Osteoblast (primary cell): ENCODE data around the gene GAK. TPM values are rescaled to one million over a fixed set of nuclear protein-coding genes. Genes with fewer than 3 reads are reported as not detected.

Experiments
- DNase-seq: peaks from one replicate; pipeline ENCODE4 v3.0.0; 2011; ENCODE audit warnings: low spot score, mixed read lengths; ENCODE audit not compliant: insufficient read length; ENCODE audit errors: missing footprints
- H2AFZ ChIP-seq: 2 replicates; pipeline ENCODE4 v1.6.0; 2011; ENCODE audit warnings: mild to moderate bottlenecking, low read length
- H3K27ac ChIP-seq: 2 replicates; pipeline ENCODE4 v1.5.1; 2011; ENCODE audit warnings: mild to moderate bottlenecking, low read depth, low read length, moderate library complexity
- H3K27me3 ChIP-seq: 2 replicates; pipeline ENCODE4 v1.6.0; 2012; ENCODE audit warnings: mild to moderate bottlenecking, control low read depth, inconsistent platforms, low read length, moderate library complexity; ENCODE audit not compliant: insufficient read depth
- H3K36me3 ChIP-seq: 2 replicates; pipeline ENCODE4 v1.5.1; 2011; ENCODE audit warnings: mild to moderate bottlenecking, low read length, control low read depth, moderate library complexity; ENCODE audit not compliant: insufficient read depth
- H3K4me1 ChIP-seq: 2 replicates; pipeline ENCODE4 v1.5.1; 2011; ENCODE audit warnings: mild to moderate bottlenecking, low read length, control low read depth, moderate library complexity; ENCODE audit not compliant: insufficient read depth
- H3K4me2 ChIP-seq: 2 replicates; pipeline ENCODE4 v1.6.0; 2011; ENCODE audit warnings: mild to moderate bottlenecking, low read length; ENCODE audit not compliant: insufficient read depth
- H3K4me3 ChIP-seq: fragments of 200-600 bp; sonication (generic); 3 replicates; pipeline ENCODE4 v1.5.1; 2012; ENCODE audit warnings: mild to moderate bottlenecking, low read length, inconsistent platforms; ENCODE audit not compliant: insufficient read depth
- H3K79me2 ChIP-seq: 2 replicates; pipeline ENCODE4 v1.6.0; 2012; ENCODE audit warnings: mild to moderate bottlenecking, low read length, control low read depth, inconsistent platforms; ENCODE audit not compliant: insufficient read depth
- H3K9me3 ChIP-seq: 2 replicates; pipeline ENCODE4 v1.5.1; 2011; ENCODE audit warnings: low read depth, low read length, control low read depth
- H4K20me1 ChIP-seq: 2 replicates; pipeline ENCODE4 v1.6.0; 2012; ENCODE audit warnings: mild to moderate bottlenecking, low read length, control low read depth; ENCODE audit not compliant: insufficient read depth
- CTCF ChIP-seq: IDR thresholded peaks from 2 replicates; pipeline ENCODE4 v1.5.1; 2011; ENCODE audit warnings: mild to moderate bottlenecking, low read depth, low read length, moderate library complexity; ENCODE audit errors: extremely low read depth
- total RNA-seq: library from RNA; depleted of rRNA; stranded (reverse); fragments of >200 nt; gene quantifications from 2 replicates; pipeline ENCODE4 v1.2.3, GENCODE V29; 2012

The GAK gene
- total RNA-seq, 1 donor = 48.9 TPM

DNA sequence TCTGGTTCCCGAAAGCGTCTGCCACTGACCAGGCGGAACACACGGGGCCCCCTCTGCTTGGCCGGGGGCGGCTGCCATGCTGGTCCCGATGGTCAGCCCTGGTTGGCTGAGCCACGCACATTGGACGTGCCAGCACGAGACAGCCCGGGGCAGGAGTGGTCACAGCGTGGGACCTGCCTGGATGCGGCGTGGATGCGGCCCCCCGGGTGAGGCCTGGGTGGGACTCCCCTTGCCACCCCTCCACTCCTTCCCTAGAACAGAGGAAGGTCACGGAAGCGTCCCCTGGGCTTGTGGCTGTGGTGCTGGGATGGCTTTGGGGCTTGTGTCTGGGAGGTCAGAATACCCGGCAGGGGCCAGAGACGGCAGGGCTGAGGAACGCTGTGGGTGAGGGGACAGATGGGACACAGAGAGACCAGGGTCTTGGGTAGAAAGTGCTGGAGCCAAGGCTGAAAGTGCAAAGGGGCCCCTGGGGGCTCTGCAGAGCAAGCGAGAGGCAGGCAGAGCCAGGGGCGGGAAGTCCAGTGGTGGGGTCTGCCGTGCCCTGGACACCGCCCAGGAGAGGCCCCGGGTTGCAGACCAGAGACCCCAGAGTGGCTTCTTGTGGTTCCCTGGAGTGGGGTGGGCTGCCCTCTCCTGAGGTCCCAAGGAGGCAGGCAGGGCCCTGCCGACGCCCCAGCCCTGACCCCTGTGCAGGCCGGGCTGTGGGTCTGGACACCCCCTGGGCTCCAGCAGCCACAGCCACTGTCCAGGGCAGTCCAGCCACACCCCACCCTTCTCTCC lies 97.6 kb downstream of the GAK start:
- no peaks in the 10 kb centered on the region for H3K36me3 ChIP-seq
- H3K9me3 ChIP-seq = peaks cover 9% of the 10 kb centered on the region
- H3K4me1 ChIP-seq = no peaks in the 10 kb centered on the region
- H3K27me3 ChIP-seq = peaks cover 9% of the 10 kb centered on the region
- no peak overlapping the region for H3K4me3 ChIP-seq
- TF ChIP-seq CTCF = no peak
- no peak overlapping the region for H3K27ac ChIP-seq
- H4K20me1 ChIP-seq = no peaks in the 10 kb centered on the region
- no peaks in the 10 kb centered on the region for H3K79me2 ChIP-seq
- peak; percentile 76 for DNase-seq
- no peak overlapping the region for H3K4me2 ChIP-seq
- no peak overlapping the region for H2AFZ ChIP-seq

- Histone ChIP-seq H3K9me3 (peaks cover 9% of the 10 kb centered on the region), H2AFZ (no peak overlapping the region), H3K36me3 (no peaks in the 10 kb centered on the region), H4K20me1 (no peaks in the 10 kb centered on the region), H3K27me3 (peaks cover 9% of the 10 kb centered on the region), H3K27ac (no peak overlapping the region), H3K4me3 (no peak overlapping the region), H3K4me1 (no peaks in the 10 kb centered on the region), H3K79me2 (no peaks in the 10 kb centered on the region), H3K4me2 (no peak overlapping the region)
- TF ChIP-seq CTCF = no peak
- DNase-seq = peak; percentile 86
These were observed 98.3 kb downstream of the GAK start for GRCh38 chr4:833731-834367.

DNA sequence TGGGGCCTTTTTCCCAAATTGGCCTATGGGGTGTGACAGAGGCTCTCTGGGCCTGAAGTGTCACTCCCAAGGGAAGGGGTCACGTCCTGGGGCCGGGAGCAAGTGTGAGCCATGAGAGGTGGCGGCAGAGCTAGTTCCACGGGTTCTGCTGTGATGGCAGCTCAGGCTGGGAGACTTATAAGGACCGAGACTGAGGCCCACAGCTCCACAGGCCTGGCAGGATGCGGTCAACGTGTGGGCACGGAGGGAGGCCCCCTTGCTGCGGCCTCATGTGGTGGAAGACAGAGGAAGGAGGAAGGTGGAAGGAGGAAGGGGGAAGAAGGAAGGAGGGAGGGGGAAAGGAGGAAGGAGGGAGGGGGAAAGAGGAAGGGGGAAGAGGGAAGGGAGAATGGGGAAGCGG lies 99.0 kb downstream of the GAK start:
- Histone ChIP-seq H3K4me1 (no peaks in the 10 kb centered on the region), H2AFZ (no peak overlapping the region), H4K20me1 (no peaks in the 10 kb centered on the region), H3K79me2 (no peaks in the 10 kb centered on the region), H3K27me3 (peaks cover 14% of the 10 kb centered on the region), H3K4me3 (no peak overlapping the region), H3K9me3 (peaks cover 9% of the 10 kb centered on the region), H3K4me2 (no peak overlapping the region), H3K27ac (no peak overlapping the region), H3K36me3 (no peaks in the 10 kb centered on the region)
- peak; percentile 85 for DNase-seq
- no peak for TF ChIP-seq CTCF

- H3K9me3 ChIP-seq = peaks cover 4% of the 10 kb centered on the region
These were observed 99.6 kb downstream of the GAK start for GRCh38 chr4:832536-832935.

More at GRCh38 chr4:832536-832935, 99.6 kb downstream of the GAK start:
- Histone ChIP-seq H3K4me2 (no peak overlapping the region), H2AFZ (no peak overlapping the region), H3K27me3 (peaks cover 20% of the 10 kb centered on the region), H3K36me3 (no peaks in the 10 kb centered on the region), H3K27ac (no peak overlapping the region), H4K20me1 (no peaks in the 10 kb centered on the region), H3K4me3 (no peak overlapping the region), H3K4me1 (no peaks in the 10 kb centered on the region), H3K79me2 (no peaks in the 10 kb centered on the region)
- DNase-seq = peak; percentile 89
- no peak for TF ChIP-seq CTCF
